ENCODE data around the gene MRPL9. TPM values are rescaled to one million over a fixed set of nuclear protein-coding genes. Genes with fewer than 3 reads are reported as not detected.

Gene MRPL9

GRCh38 chr1:151711044-151711800 is 52.1 kb downstream of the MRPL9 start:
- Histone ChIP-seq H3K79me1 (ENCODE audit: low read depth, low read length) (no peaks in the 10 kb centered on the region), H2AFZ (ENCODE audit: low read length) (no peak overlapping the region), H3K18ac (ENCODE audit: low read length) (peak overlapping the region; percentile 30), H3K9ac (ENCODE audit: low read depth, low read length, poor library complexity) (no peak overlapping the region), H4K8ac (ENCODE audit: low read depth, low read length) (no peak overlapping the region), H2BK120ac (ENCODE audit: low read depth, low read length) (no peak overlapping the region), H3K4me2 (ENCODE audit: insufficient read depth, low read length, poor library complexity, severe bottlenecking) (no peak overlapping the region), H2BK15ac (ENCODE audit: low read length) (peak overlapping the region; percentile 5), H3K27me3 (ENCODE audit: control insufficient read depth in 3 of 3, insufficient read depth in 3 of 3, low read depth in 1 of 3, low read length in 3 of 3) (peaks cover 0 to 10% (median 0%) of the 10 kb centered on the region in 3 experiments), H3K4me3 (ENCODE audit: low read length in 2 of 2) (no peak overlapping the region), H3K14ac (ENCODE audit: low read length) (no peak overlapping the region), H3K4ac (ENCODE audit: low read length) (no peak overlapping the region), H3K4me1 (ENCODE audit: control insufficient read depth in 2 of 2, insufficient read depth in 1 of 2, low read depth in 1 of 2, low read length in 2 of 2) (peaks cover 37 to 44% of the 10 kb centered on the region in 2 donors), H3K27ac (replicated peaks; ENCODE audit: low read length) (no peak overlapping the region), H3K23ac (ENCODE audit: low read depth, low read length, poor library complexity) (no peak overlapping the region), H2BK5ac (ENCODE audit: low read length) (peak overlapping the region; percentile 87), H2BK12ac (ENCODE audit: low read length) (no peak overlapping the region), H3K36me3 (replicated peaks in 1 of 2; ENCODE audit: control insufficient read depth in 2 of 2, insufficient read depth in 2 of 2, low read length in 2 of 2) (peaks cover 0 to 4% of the 10 kb centered on the region in 2 donors), H2AK5ac (ENCODE audit: low read depth, low read length) (peak overlapping the region; percentile 38), H3K9me3 (replicated peaks in 1 of 2; ENCODE audit: control insufficient read depth in 2 of 2, insufficient read depth in 1 of 2, low read depth in 1 of 2, low read length in 2 of 2) (peaks cover 0 to 2% of the 10 kb centered on the region in 2 donors), H4K91ac (ENCODE audit: low read depth, low read length, poor library complexity) (no peak overlapping the region)
- no CpG with 5 or more reads among the region's 21 CpGs for WGBS, 2 donors (ENCODE audit: extremely low coverage in 2 of 2, insufficient read length in 2 of 2, insufficient replicate concordance in 1 of 2)
- DNase-seq (ENCODE audit: low spot score): no peak

GRCh38 chr1:151710187-151710840 is 53.0 kb downstream of the MRPL9 start:
- H3K4me1 ChIP-seq (ENCODE audit: control insufficient read depth in 2 of 2, insufficient read depth in 1 of 2, low read depth in 1 of 2, low read length in 2 of 2): peaks cover 29 to 36% of the 10 kb centered on the region in 2 donors
- H4K8ac ChIP-seq (ENCODE audit: low read depth, low read length): no peak overlapping the region
- H3K4me2 ChIP-seq (ENCODE audit: insufficient read depth, low read length, poor library complexity, severe bottlenecking): no peak overlapping the region
- H3K9me3 ChIP-seq (replicated peaks in 1 of 2; ENCODE audit: control insufficient read depth in 2 of 2, insufficient read depth in 1 of 2, low read depth in 1 of 2, low read length in 2 of 2): peaks cover 0 to 2% of the 10 kb centered on the region in 2 donors
- H2AK5ac ChIP-seq (ENCODE audit: low read depth, low read length): no peak overlapping the region
- WGBS, 2 donors (ENCODE audit: extremely low coverage in 2 of 2, insufficient read length in 2 of 2, insufficient replicate concordance in 1 of 2): no CpG with 5 or more reads among the region's 15 CpGs
- H2BK15ac ChIP-seq (ENCODE audit: low read length): no peak overlapping the region
- no peak overlapping the region for H3K4me3 ChIP-seq (ENCODE audit: low read length in 2 of 2)
- no peak overlapping the region for H3K18ac ChIP-seq (ENCODE audit: low read length)
- H4K91ac ChIP-seq (ENCODE audit: low read depth, low read length, poor library complexity): no peak overlapping the region
- H3K79me1 ChIP-seq (ENCODE audit: low read depth, low read length): no peaks in the 10 kb centered on the region
- H3K9ac ChIP-seq (ENCODE audit: low read depth, low read length, poor library complexity): no peak overlapping the region
- peaks cover 1 to 4% of the 10 kb centered on the region in 2 donors for H3K36me3 ChIP-seq (replicated peaks in 1 of 2; ENCODE audit: control insufficient read depth in 2 of 2, insufficient read depth in 2 of 2, low read length in 2 of 2)
- H3K27me3 ChIP-seq (ENCODE audit: control insufficient read depth in 3 of 3, insufficient read depth in 3 of 3, low read depth in 1 of 3, low read length in 3 of 3): peaks cover 0 to 10% (median 0%) of the 10 kb centered on the region in 3 experiments
- DNase-seq (ENCODE audit: low spot score): peak; percentile 87
- no peak overlapping the region for H2BK5ac ChIP-seq (ENCODE audit: low read length)
- H2BK120ac ChIP-seq (ENCODE audit: low read depth, low read length): no peak overlapping the region
- no peak overlapping the region for H2BK12ac ChIP-seq (ENCODE audit: low read length)
- H3K14ac ChIP-seq (ENCODE audit: low read length): no peak overlapping the region
- H3K27ac ChIP-seq (replicated peaks; ENCODE audit: low read length): peak overlapping the region; percentile 34
- H2AFZ ChIP-seq (ENCODE audit: low read length): peak overlapping the region; percentile 63
- H3K23ac ChIP-seq (ENCODE audit: low read depth, low read length, poor library complexity): no peak overlapping the region
- H3K4ac ChIP-seq (ENCODE audit: low read length): no peak overlapping the region

Small RNA genes within 50 kb of the gene (small RNA-seq; reads per million reads assigned to genes)
- gene RNU6-662P (ENCODE audit: insufficient read depth): not detected

Data from neuronal stem cell (in vitro differentiated cells).